ENCODE results near the gene SLC2A6. TPM values are rescaled to one million over a fixed set of nuclear protein-coding genes. Genes with fewer than 3 reads are reported as not detected.

Gene SLC2A6
- total and polyA plus RNA-seq, 11 donors = 1.8 to 10.4 (median 3.2) TPM

DNA sequence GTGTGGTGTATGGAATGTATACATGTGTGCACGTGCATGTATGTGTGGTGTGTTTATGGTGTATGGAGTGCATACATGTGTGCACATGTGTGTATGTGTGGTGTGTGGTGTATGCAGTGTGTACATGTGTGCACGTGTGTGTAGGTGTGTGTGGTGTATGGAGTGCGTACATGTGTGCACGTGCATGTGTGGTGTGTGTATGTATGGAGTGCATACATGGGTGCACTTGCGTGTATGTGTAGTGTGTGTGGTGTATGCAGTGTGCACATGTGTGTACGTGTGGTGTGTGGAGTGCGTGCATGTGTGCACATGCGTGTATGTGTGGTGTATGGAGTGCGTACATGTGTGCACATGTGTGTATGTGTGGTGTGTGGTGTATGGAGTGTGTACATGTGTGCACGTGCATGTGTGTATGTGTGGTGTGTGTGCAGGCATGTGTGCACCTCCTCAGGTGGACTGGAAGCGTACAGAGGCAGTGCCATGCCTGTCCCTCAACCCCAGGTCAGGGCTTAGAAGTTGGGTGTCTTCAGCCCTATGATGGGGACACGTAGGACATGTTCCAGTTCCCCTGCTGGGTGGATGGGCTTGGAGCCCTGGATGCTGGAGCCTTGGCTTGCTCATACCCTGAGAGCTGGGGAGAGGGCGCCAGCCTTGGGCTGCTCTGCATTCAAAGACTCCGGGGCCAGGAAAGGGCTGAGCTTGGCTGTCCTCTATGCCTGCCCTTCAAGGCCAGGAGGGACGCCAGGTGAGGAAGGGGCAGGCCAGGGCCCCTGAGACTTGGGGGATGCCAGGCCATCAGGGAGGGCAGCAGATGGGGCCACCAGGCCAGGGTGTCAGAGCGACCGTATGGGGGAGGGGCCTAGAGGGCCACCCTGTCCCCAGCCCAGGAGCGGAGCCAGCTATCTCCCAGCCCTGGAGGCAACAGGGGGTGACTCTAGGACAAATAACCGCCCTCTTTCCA lies 33.6 kb upstream of the SLC2A6 start:
- Histone ChIP-seq H3K4me3 (no peak overlapping the region), H3K27me3 (no peaks in the 10 kb centered on the region), H3K4me1 (peaks cover 0 to 37% (median 22%) of the 10 kb centered on the region in 12 donors), H3K9me3 (no peaks in the 10 kb centered on the region), H3K27ac (no peak overlapping the region), H3K36me3 (no peaks in the 10 kb centered on the region)
- TF ChIP-seq, protein P1, sequence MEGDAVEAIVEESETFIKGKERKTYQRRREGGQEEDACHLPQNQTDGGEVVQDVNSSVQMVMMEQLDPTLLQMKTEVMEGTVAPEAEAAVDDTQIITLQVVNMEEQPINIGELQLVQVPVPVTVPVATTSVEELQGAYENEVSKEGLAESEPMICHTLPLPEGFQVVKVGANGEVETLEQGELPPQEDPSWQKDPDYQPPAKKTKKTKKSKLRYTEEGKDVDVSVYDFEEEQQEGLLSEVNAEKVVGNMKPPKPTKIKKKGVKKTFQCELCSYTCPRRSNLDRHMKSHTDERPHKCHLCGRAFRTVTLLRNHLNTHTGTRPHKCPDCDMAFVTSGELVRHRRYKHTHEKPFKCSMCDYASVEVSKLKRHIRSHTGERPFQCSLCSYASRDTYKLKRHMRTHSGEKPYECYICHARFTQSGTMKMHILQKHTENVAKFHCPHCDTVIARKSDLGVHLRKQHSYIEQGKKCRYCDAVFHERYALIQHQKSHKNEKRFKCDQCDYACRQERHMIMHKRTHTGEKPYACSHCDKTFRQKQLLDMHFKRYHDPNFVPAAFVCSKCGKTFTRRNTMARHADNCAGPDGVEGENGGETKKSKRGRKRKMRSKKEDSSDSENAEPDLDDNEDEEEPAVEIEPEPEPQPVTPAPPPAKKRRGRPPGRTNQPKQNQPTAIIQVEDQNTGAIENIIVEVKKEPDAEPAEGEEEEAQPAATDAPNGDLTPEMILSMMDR (IDR thresholded peaks at IDR 0.05) = no peak
- no peak for TF ChIP-seq POLR2A (IDR thresholded peaks at IDR 0.05)
- WGBS, 4 donors = 86 to 92% (median 90%) methylated on average over 17 to 19 of the region's 19 CpGs
- intact Hi-C loops (cut with DNase I) = no loop called here
- ATAC-seq = no peak
- DNase-seq = peak in 2 of 5 donors; percentile 27 to 61

DNA sequence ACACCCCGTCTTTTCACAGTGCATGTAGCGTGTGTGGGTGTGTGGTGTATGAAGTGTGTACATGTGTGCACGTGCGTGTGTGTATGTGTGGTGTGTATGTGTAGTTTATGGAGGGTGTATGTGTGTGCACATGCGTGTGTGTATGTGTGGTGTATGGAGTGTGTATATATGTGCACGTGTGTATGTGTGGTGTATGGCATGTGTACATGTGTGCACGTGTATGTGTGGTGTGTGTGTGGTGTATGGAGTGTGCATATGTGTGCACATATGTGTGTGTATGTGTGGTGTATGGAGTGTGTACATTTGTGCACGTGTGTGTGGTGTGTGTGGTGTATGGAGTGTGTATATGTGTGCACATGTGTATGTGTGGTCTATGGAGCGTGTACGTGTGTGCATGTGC lies 32.7 kb upstream of the SLC2A6 start:
- no peak overlapping the region for H3K27ac ChIP-seq
- H3K4me3 ChIP-seq = no peak overlapping the region
- no peaks in the 10 kb centered on the region for H3K9me3 ChIP-seq
- intact Hi-C loops (cut with DNase I) = no loop called here
- no peaks in the 10 kb centered on the region for H3K27me3 ChIP-seq
- TF ChIP-seq POLR2A (IDR thresholded peaks at IDR 0.05) = no peak
- TF ChIP-seq, protein P1 (IDR thresholded peaks at IDR 0.05) = no peak
- ATAC-seq = no peak
- peak in 1 of 5 donors; percentile 1 for DNase-seq
- no peaks in the 10 kb centered on the region for H3K36me3 ChIP-seq
- H3K4me1 ChIP-seq = peaks cover 0 to 42% (median 23%) of the 10 kb centered on the region in 12 donors
- WGBS, 4 donors = 84 to 93% (median 88%) methylated on average over 10 of the region's 10 CpGs

DNA sequence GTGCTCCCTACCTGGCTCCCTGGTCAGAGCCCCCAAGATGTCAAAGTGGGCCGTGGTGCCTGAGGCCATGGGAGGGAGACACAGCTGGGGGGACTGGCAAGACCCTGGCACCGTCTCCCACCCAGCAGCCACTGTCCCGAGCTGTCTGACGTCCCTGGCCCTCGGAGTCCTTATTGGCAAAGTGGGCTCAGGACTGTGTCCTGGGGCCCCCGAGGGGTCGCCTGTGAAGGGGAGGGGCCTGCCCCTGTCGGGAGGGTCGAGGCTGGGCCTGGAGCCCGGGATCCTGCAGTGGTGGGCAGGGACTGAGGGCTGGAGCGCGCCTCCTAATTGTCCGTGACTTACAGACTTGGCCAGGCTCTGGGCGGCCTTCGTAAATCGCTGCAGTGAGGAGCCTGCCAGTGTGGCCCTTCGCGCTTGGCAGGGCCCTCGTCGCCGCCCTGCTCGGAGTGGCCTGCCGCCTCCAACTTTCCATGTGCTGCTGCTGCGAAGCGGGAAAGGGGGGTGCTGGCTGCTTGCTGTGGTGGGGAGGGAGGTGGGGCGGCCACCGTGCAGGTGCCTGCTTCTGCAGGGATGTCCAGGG lies 32.1 kb upstream of the SLC2A6 start:
- H3K27ac ChIP-seq = no peak overlapping the region
- WGBS, 4 donors = 85 to 94% (median 93%) methylated on average over 16 to 27 of the region's 27 CpGs
- intact Hi-C loops (cut with DNase I) = no loop called here
- no peaks in the 10 kb centered on the region for H3K9me3 ChIP-seq
- peaks cover 0 to 48% (median 27%) of the 10 kb centered on the region in 12 donors for H3K4me1 ChIP-seq
- DNase-seq (peak in 2 of 5 donors; percentile 20 to 56), ATAC-seq (no peak)
- no peaks in the 10 kb centered on the region for H3K36me3 ChIP-seq
- no peaks in the 10 kb centered on the region for H3K27me3 ChIP-seq
- H3K4me3 ChIP-seq = no peak overlapping the region
- TF ChIP-seq, protein P1 (IDR thresholded peaks at IDR 0.05) = no peak
- no peak for TF ChIP-seq POLR2A (IDR thresholded peaks at IDR 0.05)

Data from heart left ventricle (tissue), 16 donors.